C4-2B (cell line): Measurements from ENCODE around the gene SOX5.

ENCODE experiments used
- ZFX ChIP-seq: fragments of 450-650 bp; IDR thresholded peaks from 2 replicates; pipeline ENCODE4 v1.6.1; 2017
- TF ChIP-seq, protein P1 (sequence below): fragments of 450-650 bp; conservative IDR thresholded peaks from 2 replicates; pipeline ENCODE4 v1.5.1; 2017; ENCODE audit warnings: mild to moderate bottlenecking

DNA sequence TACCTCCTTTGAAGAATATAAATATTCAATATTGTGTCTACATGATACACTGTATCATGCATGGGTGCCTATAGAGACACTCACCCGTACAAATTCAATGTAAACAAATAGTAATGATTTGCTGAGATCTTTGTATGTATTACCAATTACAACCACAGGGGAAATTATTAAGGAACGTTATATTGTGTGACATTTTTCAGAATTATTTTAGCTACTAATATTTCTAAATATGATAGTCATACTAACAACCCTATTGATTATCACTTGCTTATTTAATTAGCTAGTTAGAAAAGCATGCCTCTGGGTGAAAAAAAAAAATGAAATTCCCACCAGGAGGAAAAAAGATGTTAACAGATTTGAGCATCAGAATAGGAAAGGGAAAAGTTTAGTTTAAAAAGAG, 2.1 kb downstream of the SOX5 start:
- TF ChIP-seq, protein P1, sequence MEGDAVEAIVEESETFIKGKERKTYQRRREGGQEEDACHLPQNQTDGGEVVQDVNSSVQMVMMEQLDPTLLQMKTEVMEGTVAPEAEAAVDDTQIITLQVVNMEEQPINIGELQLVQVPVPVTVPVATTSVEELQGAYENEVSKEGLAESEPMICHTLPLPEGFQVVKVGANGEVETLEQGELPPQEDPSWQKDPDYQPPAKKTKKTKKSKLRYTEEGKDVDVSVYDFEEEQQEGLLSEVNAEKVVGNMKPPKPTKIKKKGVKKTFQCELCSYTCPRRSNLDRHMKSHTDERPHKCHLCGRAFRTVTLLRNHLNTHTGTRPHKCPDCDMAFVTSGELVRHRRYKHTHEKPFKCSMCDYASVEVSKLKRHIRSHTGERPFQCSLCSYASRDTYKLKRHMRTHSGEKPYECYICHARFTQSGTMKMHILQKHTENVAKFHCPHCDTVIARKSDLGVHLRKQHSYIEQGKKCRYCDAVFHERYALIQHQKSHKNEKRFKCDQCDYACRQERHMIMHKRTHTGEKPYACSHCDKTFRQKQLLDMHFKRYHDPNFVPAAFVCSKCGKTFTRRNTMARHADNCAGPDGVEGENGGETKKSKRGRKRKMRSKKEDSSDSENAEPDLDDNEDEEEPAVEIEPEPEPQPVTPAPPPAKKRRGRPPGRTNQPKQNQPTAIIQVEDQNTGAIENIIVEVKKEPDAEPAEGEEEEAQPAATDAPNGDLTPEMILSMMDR = no peak; the same call in 1 of the 2 replicates
- no peak for TF ChIP-seq ZFX
